HepG2 (cell line): Measurements from ENCODE around the gene ARHGEF10L. TPM values are rescaled to one million over a fixed set of nuclear protein-coding genes. Genes with fewer than 3 reads are reported as not detected.
A peak's percentile ranks its signal among the peaks of the same experiment; 100 is the strongest.

ENCODE experiments used
- GABPB1 ChIP-seq: IDR thresholded peaks from 2 replicates; pipeline ENCODE4 v1.6.1; 2016; ENCODE audit warnings: mild to moderate bottlenecking, missing genetic modification reagents, moderate library complexity, missing compliant biosample characterization
- KMT2A ChIP-seq: sonication (generic); formaldehyde crosslinking; IDR thresholded peaks from 2 replicates; pipeline ENCODE4 v1.4.0; 2020; ENCODE audit warnings: missing genetic modification reagents
- SNAPC2 ChIP-seq: sonication (generic); formaldehyde crosslinking; IDR thresholded peaks from 2 replicates; pipeline ENCODE4 v1.8.1; 2022; ENCODE audit warnings: mild to moderate bottlenecking, missing genetic modification reagents
- SPEN ChIP-seq: sonication (generic); formaldehyde crosslinking; IDR thresholded peaks from 2 replicates; pipeline ENCODE4 v1.5.1; 2020; ENCODE audit warnings: low read depth, mild to moderate bottlenecking, missing genetic modification reagents
- ZNF777 ChIP-seq: sonication (generic); formaldehyde crosslinking; IDR thresholded peaks from 2 replicates; pipeline ENCODE4 v1.4.0; 2020; ENCODE audit warnings: missing genetic modification reagents
- ZNF781 ChIP-seq: sonication (generic); formaldehyde crosslinking; IDR thresholded peaks from 2 replicates; pipeline ENCODE4 v1.5.1; 2020; ENCODE audit warnings: borderline replicate concordance, mild to moderate bottlenecking, missing genetic modification reagents; ENCODE audit errors: not compliant biosample characterization
- ZNF883 ChIP-seq: sonication (generic); formaldehyde crosslinking; IDR thresholded peaks from 2 replicates; pipeline ENCODE4 v1.5.1; 2020; ENCODE audit warnings: mild to moderate bottlenecking, missing genetic modification reagents; ENCODE audit errors: not compliant biosample characterization
- polyA plus RNA-seq, 8 experiments: library from polyadenylated mRNA; depleted of rRNA in 3 of 8; stranded (reverse) in 7 of 8; unstranded in 1 of 8; fragments of >200 nt; fragmentation: Illumina TruSeq in 4 of 8; extraction: Trizol in 4 of 8; gene quantifications; 2 replicates each; pipeline versions ENCODE4 v1.2.1 to v1.2.3, GENCODE V29; 2011 to 2016; ENCODE audit warnings: low read depth in 4 of 8, missing spikeins in 1 of 8, mixed read lengths in 1 of 8; ENCODE audit not compliant: insufficient read depth in 1 of 8
- total RNA-seq, 5 experiments: library from RNA; depleted of rRNA; stranded (reverse); fragments of >200 nt; fragmentation: Illumina TruSeq; extraction: Trizol; gene quantifications; 2 replicates each; pipeline ENCODE4 v1.2.3, GENCODE V29; 2016; ENCODE audit warnings: low read depth in 1 of 5
- TF ChIP-seq, protein P1 (sequence below): sonication (generic); formaldehyde crosslinking; IDR thresholded peaks from 2 replicates; pipeline ENCODE4 v1.4.0; 2020; ENCODE audit warnings: missing genetic modification reagents, borderline replicate concordance
- TF ChIP-seq, protein P2 (sequence below): sonication (generic); formaldehyde crosslinking; IDR thresholded peaks from 2 replicates; pipeline ENCODE4 v1.8.1; 2023; ENCODE audit warnings: mild to moderate bottlenecking, missing genetic modification reagents
- TF ChIP-seq, protein P3 (sequence below): sonication (generic); formaldehyde crosslinking; IDR thresholded peaks from 2 replicates; pipeline ENCODE4 v1.4.0; 2020; ENCODE audit warnings: missing genetic modification reagents, mild to moderate bottlenecking, borderline replicate concordance
- TF ChIP-seq, protein P4 (sequence below): IDR thresholded peaks from 2 replicates; pipeline ENCODE4 v1.4.0; 2020; ENCODE audit warnings: mild to moderate bottlenecking, missing genetic modification reagents
- TF ChIP-seq, protein P5 (sequence below): sonication (generic); formaldehyde crosslinking; IDR thresholded peaks from 2 replicates; pipeline ENCODE4 v1.5.0; 2020; ENCODE audit warnings: mild to moderate bottlenecking, missing genetic modification reagents, borderline replicate concordance

ARHGEF10L gene
- total and polyA plus RNA-seq, 2 of the 13 experiments (the other 11 are each of a cell fraction or from before 2014, with no cell fraction given) = 46.5 to 78.3 TPM

DNA sequence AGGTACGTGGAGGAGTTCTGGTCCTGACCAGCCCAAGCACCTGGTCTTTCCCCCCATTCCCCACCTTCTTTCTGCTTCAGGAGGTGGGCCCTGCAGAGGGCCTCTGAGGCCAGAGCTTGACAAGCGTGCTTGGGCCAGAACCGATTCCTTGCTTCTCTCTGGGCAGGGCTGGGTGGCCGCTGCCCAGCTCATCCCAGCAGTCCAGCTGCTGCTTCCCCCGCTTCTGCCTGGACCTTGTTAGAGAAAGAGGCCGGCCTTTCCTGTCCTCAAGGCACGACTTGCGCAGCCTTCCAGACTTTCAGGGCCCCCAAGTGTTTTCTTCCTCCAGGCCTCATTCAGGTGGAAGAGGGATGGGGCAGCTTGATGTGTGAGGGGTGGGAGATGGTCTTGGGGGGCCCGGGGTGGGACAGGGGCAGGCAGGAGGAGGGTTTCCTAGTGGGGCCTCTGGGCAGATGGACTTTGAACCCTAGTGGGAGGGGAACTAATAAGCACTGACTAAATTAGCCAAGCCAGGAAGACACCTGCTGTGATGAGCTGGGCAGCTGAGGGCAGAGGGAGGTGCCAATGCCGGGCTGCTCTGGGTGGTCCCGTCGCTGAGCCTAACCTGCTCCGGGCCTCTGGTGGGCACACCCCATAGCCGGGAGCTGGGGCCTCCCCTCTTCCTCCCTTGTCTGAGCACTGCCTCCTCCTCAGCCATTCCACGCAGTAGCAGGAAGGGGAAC, 36.5 kb downstream of the ARHGEF10L start (continued):
- TF ChIP-seq, protein P1, sequence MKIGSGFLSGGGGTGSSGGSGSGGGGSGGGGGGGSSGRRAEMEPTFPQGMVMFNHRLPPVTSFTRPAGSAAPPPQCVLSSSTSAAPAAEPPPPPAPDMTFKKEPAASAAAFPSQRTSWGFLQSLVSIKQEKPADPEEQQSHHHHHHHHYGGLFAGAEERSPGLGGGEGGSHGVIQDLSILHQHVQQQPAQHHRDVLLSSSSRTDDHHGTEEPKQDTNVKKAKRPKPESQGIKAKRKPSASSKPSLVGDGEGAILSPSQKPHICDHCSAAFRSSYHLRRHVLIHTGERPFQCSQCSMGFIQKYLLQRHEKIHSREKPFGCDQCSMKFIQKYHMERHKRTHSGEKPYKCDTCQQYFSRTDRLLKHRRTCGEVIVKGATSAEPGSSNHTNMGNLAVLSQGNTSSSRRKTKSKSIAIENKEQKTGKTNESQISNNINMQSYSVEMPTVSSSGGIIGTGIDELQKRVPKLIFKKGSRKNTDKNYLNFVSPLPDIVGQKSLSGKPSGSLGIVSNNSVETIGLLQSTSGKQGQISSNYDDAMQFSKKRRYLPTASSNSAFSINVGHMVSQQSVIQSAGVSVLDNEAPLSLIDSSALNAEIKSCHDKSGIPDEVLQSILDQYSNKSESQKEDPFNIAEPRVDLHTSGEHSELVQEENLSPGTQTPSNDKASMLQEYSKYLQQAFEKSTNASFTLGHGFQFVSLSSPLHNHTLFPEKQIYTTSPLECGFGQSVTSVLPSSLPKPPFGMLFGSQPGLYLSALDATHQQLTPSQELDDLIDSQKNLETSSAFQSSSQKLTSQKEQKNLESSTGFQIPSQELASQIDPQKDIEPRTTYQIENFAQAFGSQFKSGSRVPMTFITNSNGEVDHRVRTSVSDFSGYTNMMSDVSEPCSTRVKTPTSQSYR (CRISPR knock-in tag) = no peak
- TF ChIP-seq, protein P2, sequence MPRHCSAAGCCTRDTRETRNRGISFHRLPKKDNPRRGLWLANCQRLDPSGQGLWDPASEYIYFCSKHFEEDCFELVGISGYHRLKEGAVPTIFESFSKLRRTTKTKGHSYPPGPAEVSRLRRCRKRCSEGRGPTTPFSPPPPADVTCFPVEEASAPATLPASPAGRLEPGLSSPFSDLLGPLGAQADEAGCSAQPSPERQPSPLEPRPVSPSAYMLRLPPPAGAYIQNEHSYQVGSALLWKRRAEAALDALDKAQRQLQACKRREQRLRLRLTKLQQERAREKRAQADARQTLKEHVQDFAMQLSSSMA (CRISPR knock-in tag) = no peak
- TF ChIP-seq, protein P3, sequence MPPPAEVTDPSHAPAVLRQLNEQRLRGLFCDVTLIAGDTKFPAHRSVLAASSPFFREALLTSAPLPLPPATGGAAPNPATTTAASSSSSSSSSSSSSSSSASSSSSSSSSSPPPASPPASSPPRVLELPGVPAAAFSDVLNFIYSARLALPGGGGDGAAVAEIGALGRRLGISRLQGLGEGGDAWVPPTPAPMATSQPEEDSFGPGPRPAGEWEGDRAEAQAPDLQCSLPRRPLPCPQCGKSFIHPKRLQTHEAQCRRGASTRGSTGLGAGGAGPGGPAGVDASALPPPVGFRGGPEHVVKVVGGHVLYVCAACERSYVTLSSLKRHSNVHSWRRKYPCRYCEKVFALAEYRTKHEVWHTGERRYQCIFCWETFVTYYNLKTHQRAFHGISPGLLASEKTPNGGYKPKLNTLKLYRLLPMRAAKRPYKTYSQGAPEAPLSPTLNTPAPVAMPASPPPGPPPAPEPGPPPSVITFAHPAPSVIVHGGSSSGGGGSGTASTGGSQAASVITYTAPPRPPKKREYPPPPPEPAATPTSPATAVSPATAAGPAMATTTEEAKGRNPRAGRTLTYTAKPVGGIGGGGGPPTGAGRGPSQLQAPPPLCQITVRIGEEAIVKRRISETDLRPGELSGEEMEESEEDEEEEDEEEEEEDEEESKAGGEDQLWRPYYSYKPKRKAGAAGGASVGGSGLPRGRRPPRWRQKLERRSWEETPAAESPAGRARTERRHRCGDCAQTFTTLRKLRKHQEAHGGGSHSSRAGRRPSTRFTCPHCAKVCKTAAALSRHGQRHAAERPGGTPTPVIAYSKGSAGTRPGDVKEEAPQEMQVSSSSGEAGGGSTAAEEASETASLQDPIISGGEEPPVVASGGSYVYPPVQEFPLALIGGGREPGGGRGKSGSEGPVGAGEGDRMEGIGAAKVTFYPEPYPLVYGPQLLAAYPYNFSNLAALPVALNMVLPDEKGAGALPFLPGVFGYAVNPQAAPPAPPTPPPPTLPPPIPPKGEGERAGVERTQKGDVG (CRISPR knock-in tag) = no peak
- no peak for TF ChIP-seq ZNF781 (CRISPR knock-in tag)
- TF ChIP-seq ZNF883 (CRISPR knock-in tag) = no peak
- TF ChIP-seq, protein P4, sequence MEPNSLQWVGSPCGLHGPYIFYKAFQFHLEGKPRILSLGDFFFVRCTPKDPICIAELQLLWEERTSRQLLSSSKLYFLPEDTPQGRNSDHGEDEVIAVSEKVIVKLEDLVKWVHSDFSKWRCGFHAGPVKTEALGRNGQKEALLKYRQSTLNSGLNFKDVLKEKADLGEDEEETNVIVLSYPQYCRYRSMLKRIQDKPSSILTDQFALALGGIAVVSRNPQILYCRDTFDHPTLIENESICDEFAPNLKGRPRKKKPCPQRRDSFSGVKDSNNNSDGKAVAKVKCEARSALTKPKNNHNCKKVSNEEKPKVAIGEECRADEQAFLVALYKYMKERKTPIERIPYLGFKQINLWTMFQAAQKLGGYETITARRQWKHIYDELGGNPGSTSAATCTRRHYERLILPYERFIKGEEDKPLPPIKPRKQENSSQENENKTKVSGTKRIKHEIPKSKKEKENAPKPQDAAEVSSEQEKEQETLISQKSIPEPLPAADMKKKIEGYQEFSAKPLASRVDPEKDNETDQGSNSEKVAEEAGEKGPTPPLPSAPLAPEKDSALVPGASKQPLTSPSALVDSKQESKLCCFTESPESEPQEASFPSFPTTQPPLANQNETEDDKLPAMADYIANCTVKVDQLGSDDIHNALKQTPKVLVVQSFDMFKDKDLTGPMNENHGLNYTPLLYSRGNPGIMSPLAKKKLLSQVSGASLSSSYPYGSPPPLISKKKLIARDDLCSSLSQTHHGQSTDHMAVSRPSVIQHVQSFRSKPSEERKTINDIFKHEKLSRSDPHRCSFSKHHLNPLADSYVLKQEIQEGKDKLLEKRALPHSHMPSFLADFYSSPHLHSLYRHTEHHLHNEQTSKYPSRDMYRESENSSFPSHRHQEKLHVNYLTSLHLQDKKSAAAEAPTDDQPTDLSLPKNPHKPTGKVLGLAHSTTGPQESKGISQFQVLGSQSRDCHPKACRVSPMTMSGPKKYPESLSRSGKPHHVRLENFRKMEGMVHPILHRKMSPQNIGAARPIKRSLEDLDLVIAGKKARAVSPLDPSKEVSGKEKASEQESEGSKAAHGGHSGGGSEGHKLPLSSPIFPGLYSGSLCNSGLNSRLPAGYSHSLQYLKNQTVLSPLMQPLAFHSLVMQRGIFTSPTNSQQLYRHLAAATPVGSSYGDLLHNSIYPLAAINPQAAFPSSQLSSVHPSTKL (CRISPR knock-in tag) = 0 out of 2 replicates have a peak, but pooled peaks have one; percentile 11
- TF ChIP-seq, protein P5, sequence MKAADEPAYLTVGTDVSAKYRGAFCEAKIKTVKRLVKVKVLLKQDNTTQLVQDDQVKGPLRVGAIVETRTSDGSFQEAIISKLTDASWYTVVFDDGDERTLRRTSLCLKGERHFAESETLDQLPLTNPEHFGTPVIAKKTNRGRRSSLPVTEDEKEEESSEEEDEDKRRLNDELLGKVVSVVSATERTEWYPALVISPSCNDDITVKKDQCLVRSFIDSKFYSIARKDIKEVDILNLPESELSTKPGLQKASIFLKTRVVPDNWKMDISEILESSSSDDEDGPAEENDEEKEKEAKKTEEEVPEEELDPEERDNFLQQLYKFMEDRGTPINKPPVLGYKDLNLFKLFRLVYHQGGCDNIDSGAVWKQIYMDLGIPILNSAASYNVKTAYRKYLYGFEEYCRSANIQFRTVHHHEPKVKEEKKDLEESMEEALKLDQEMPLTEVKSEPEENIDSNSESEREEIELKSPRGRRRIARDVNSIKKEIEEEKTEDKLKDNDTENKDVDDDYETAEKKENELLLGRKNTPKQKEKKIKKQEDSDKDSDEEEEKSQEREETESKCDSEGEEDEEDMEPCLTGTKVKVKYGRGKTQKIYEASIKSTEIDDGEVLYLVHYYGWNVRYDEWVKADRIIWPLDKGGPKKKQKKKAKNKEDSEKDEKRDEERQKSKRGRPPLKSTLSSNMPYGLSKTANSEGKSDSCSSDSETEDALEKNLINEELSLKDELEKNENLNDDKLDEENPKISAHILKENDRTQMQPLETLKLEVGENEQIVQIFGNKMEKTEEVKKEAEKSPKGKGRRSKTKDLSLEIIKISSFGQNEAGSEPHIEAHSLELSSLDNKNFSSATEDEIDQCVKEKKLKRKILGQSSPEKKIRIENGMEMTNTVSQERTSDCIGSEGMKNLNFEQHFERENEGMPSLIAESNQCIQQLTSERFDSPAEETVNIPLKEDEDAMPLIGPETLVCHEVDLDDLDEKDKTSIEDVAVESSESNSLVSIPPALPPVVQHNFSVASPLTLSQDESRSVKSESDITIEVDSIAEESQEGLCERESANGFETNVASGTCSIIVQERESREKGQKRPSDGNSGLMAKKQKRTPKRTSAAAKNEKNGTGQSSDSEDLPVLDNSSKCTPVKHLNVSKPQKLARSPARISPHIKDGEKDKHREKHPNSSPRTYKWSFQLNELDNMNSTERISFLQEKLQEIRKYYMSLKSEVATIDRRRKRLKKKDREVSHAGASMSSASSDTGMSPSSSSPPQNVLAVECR (CRISPR knock-in tag) = no peak
- TF ChIP-seq KMT2A (CRISPR knock-in tag) = no peak
- no peak for TF ChIP-seq SNAPC2
- no peak for TF ChIP-seq ZNF777 (CRISPR knock-in tag)
- peak; percentile 15; the same call in 1 of the 2 replicates for TF ChIP-seq GABPB1 (CRISPR knock-in tag)
- peak; percentile 47; the same call in 1 of the 2 replicates for TF ChIP-seq SPEN (CRISPR knock-in tag)
